Measurements from ENCODE around the gene POLN.

The POLN gene

DNA sequence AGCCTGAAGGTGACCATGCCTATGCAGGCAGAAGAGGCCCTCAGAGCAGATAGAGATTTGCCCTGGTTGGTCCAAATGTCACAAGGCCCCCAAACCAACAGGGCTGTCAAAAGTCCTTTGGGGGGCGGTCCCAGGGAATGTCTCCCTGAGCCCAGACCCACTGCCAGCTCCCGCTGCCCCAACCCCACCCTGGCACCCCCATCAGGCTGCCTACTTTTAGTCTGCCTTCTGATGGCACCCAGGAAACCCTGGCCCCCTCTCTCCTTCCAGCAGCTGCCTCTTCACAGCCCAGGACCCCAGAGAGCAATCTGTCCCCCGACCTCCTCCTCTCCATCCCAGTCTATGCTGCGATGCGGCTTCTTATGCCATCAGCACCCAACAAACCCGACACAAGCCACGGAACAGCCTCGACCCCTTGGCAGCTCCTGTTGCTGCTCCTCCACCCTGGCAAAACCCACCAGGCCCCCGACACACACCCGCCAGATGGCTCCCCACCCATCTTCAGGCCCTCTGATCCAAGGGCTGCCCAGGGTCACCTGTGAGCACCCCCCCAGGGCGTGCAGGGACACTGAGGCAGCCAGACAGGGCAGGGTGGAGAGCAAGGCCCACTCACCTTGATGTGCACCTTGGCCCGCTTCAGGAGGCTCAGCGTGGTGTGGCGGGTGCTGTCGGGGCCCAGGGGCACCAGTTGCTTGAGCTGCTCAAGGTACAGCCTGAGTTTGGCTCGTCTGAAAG lies 10.0 kb upstream of the POLN start:
- H3K9me3 ChIP-seq (ENCODE audit: severe bottlenecking) = no peaks in the 10 kb centered on the region
- TF ChIP-seq, protein P1, sequence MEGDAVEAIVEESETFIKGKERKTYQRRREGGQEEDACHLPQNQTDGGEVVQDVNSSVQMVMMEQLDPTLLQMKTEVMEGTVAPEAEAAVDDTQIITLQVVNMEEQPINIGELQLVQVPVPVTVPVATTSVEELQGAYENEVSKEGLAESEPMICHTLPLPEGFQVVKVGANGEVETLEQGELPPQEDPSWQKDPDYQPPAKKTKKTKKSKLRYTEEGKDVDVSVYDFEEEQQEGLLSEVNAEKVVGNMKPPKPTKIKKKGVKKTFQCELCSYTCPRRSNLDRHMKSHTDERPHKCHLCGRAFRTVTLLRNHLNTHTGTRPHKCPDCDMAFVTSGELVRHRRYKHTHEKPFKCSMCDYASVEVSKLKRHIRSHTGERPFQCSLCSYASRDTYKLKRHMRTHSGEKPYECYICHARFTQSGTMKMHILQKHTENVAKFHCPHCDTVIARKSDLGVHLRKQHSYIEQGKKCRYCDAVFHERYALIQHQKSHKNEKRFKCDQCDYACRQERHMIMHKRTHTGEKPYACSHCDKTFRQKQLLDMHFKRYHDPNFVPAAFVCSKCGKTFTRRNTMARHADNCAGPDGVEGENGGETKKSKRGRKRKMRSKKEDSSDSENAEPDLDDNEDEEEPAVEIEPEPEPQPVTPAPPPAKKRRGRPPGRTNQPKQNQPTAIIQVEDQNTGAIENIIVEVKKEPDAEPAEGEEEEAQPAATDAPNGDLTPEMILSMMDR (IDR thresholded peaks at IDR 0.05; ENCODE audit: low read depth, low read length) = no peak
- peak; percentile 7 for DNase-seq
- H3K36me3 ChIP-seq = peaks cover 45% of the 10 kb centered on the region
- no peak overlapping the region for H3K27ac ChIP-seq
- no peaks in the 10 kb centered on the region for H3K27me3 ChIP-seq (ENCODE audit: insufficient read depth, low read depth, severe bottlenecking)
- H3K4me3 ChIP-seq (ENCODE audit: low read depth, low read length) = no peak overlapping the region

DNA sequence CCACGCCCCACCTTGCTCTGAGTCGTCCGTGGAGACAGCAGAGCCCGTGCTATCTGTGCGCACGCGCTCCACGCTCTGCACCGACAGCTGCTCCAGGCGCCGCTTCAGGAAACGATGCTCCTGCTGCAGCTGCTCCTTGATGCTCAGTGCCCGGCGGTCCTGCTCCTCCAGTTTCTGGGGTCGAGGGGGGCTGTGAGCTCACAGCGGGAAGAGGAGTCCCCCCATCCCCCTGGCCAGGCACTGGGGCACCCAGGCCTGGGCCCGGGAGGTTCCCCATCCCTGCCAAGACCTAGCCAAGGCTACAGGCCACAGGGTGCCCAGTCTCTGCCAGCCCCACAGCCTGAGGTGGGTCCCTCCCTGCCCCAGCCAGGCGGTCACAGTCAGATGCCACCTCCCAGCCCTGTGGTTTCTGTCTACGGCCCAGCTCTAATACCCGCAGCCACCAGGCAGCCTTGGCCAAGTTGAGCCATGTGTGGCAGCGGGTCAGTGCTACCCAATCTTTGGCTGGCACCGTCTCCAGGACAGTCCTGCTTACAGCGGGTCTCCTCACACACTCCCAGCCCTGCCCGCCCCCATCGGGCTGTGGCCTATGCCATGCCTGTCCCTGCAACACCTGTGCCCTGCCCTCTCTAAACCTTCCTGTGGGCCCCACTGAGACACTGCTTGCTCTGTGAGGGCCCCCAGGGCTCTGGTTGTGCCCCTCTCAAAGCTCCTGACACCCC lies 9.3 kb upstream of the POLN start:
- Histone ChIP-seq H3K9me3 (ENCODE audit: severe bottlenecking) (no peaks in the 10 kb centered on the region), H3K4me3 (ENCODE audit: low read depth, low read length) (no peak overlapping the region), H3K36me3 (peaks cover 42% of the 10 kb centered on the region), H3K27me3 (ENCODE audit: insufficient read depth, low read depth, severe bottlenecking) (no peaks in the 10 kb centered on the region), H3K27ac (no peak overlapping the region)
- peak; percentile 7 for DNase-seq
- TF ChIP-seq, protein P1 (IDR thresholded peaks at IDR 0.05; ENCODE audit: low read depth, low read length) = no peak

DNA sequence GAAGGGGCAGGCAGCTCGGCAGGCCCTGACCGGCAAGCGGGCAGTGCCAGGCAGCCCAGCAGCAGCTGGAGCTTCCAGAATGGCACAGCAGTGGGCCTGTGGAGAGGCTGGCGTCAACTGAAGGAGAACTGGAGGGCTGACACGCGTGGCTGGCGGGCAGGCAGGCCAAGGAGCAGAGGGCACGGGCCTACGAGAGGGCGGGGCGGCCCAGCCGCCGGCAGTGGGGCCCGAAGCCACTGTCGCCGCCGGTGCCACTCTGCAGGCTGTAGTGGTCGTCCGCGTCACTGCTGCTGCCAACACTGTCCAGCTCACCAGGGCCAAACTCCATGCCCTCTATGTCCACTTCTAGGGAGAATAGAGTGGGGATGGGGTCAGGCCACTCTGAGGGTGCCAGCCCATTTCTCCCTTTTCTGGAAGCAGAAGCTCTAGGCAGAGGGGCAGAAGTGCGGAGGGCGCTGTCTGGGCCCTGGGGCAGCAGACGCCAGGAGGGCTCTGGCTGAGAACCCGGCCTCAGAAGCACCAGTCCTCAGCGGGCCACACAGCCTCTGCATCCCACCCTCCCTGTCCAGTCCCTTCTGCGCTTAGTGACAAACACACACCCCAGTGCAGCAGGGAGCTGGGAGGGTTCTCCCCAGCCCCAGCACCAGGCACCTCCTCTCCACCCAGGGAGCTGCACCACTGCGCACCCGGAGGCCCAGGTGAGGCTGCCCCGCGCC lies 8.6 kb upstream of the POLN start:
- Histone ChIP-seq H3K4me3 (ENCODE audit: low read depth, low read length) (no peak overlapping the region), H3K27ac (no peak overlapping the region), H3K9me3 (ENCODE audit: severe bottlenecking) (no peaks in the 10 kb centered on the region), H3K27me3 (ENCODE audit: insufficient read depth, low read depth, severe bottlenecking) (no peaks in the 10 kb centered on the region), H3K36me3 (peaks cover 42% of the 10 kb centered on the region)
- TF ChIP-seq, protein P1 (IDR thresholded peaks at IDR 0.05; ENCODE audit: low read depth, low read length) = no peak
- DNase-seq = no peak

DNA sequence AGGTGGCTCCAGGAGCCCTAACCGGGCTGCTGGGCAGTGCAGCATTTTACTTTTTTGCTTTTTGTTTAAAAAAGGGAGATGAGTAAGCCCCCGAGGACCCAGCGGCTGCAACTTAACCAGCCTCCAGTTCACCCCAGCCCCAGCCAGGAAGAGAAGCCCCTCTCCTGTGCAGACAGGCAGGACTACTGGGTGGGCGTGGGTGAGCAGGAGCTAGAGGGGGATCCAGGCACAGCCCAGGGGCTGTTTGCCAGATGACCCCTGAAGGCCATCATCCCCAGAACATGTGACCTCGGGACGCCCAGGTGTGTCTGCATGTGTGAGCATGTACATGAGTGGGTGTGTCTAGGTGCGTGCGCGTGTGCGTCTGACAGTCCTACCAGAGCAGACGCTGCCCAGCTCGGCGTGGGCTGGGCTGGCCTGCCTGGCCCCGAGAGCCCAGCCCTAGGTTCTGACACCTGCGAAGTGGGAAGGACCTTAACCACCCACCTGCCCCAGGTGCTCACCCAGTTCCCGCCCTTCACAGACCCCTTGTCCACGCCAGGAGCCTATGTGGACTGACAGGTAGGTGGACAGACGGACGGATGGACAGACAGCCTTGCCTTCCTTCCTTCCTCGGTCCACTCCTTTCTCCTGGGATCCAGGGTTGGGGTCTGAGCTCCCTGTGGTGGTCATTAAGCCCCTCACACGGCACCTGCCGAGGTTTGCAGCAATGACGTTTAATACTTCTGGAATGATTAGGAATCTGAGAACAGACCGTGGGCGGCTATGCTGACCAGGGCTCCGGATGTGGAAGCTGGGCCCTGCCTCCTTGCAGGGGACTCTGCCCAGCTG lies 7.8 kb upstream of the POLN start:
- peaks cover 38% of the 10 kb centered on the region for H3K36me3 ChIP-seq
- DNase-seq = no peak
- H3K4me3 ChIP-seq (ENCODE audit: low read depth, low read length) = no peak overlapping the region

DNA sequence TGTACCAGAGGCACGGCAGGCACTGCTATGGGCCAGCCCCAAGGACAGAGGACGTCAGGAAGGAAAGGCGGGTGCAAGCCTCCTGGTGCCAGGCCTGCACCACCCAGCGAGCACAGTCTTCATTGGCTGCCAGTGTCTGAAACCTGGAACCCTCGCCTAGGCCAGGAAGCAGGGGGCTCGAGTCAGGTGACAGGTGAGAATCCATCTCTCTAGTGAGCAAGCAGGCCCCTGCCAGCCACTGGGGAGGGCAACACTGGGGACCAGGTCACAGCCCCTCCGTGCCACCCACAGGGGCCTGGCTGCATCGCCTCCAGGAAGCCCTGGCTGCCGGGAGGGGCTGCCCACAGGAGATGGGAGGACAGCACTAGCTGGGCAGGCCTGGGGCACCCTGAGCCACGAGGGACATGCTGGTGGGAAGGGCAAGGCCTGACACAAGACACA lies 6.9 kb upstream of the POLN start:
- peaks cover 29% of the 10 kb centered on the region for H3K36me3 ChIP-seq
- H3K27ac ChIP-seq = no peak overlapping the region
- peak; percentile 11 for DNase-seq
- TF ChIP-seq, protein P1 (IDR thresholded peaks at IDR 0.05; ENCODE audit: low read depth, low read length) = no peak
- H3K27me3 ChIP-seq (ENCODE audit: insufficient read depth, low read depth, severe bottlenecking) = no peaks in the 10 kb centered on the region
- H3K9me3 ChIP-seq (ENCODE audit: severe bottlenecking) = no peaks in the 10 kb centered on the region
- no peak overlapping the region for H3K4me3 ChIP-seq (ENCODE audit: low read depth, low read length)

More for the DNA sequence above, 7.8 kb upstream of the POLN start:
- TF ChIP-seq, protein P1 (IDR thresholded peaks at IDR 0.05; ENCODE audit: low read depth, low read length) = no peak
- no peaks in the 10 kb centered on the region for H3K9me3 ChIP-seq (ENCODE audit: severe bottlenecking)
- no peaks in the 10 kb centered on the region for H3K27me3 ChIP-seq (ENCODE audit: insufficient read depth, low read depth, severe bottlenecking)
- no peak overlapping the region for H3K27ac ChIP-seq
